HUES6 (cell line): ENCODE data around the gene NDST3.

Experiments used
- H3K27ac ChIP-seq: 2 replicates; pipeline ENCODE4 v1.7.0; 2013; ENCODE audit warnings: low read depth, mild to moderate bottlenecking, low read length, inconsistent platforms
- H3K27me3 ChIP-seq: 2 replicates; pipeline ENCODE4 v1.6.1; 2013; ENCODE audit warnings: low read length; ENCODE audit not compliant: control insufficient read depth, insufficient read depth
- H3K36me3 ChIP-seq: 2 replicates; pipeline ENCODE4 v1.6.1; 2013; ENCODE audit warnings: low read length; ENCODE audit not compliant: control insufficient read depth, insufficient read depth
- H3K4me1 ChIP-seq: 2 replicates; pipeline ENCODE4 v1.6.1; 2013; ENCODE audit warnings: low read length; ENCODE audit not compliant: control insufficient read depth, insufficient read depth
- H3K4me3 ChIP-seq: 2 replicates; pipeline ENCODE4 v1.5.1; 2013; ENCODE audit warnings: low read depth, low read length
- H3K9ac ChIP-seq: one replicate; pipeline ENCODE4 v1.6.1; 2013; ENCODE audit warnings: mild to moderate bottlenecking, low read length
- H3K9me3 ChIP-seq: 2 replicates; pipeline ENCODE4 v1.6.1; 2013; ENCODE audit warnings: low read depth, low read length; ENCODE audit not compliant: control insufficient read depth, insufficient read depth

Gene NDST3

GRCh38 chr4:118271788-118272187, 237.5 kb downstream of the NDST3 start:
- Histone ChIP-seq H3K4me1 (no peaks in the 10 kb centered on the region), H3K4me3 (no peak overlapping the region), H3K9me3 (no peaks in the 10 kb centered on the region), H3K27me3 (no peaks in the 10 kb centered on the region; the same call in 1 of the 2 replicates), H3K36me3 (no peaks in the 10 kb centered on the region), H3K9ac (no peak overlapping the region), H3K27ac (no peak overlapping the region)

- H3K4me1 ChIP-seq: no peaks in the 10 kb centered on the region
Measured at GRCh38 chr4:118273642-118274041, 239.4 kb downstream of the NDST3 start.

GRCh38 chr4:118276580-118276979, 242.3 kb downstream of the NDST3 start:
- Histone ChIP-seq H3K4me1 (peaks cover 16% of the 10 kb centered on the region; the same call in 1 of the 2 replicates), H3K27me3 (no peaks in the 10 kb centered on the region; the same call in 1 of the 2 replicates), H3K27ac (no peak overlapping the region), H3K9me3 (no peaks in the 10 kb centered on the region), H3K36me3 (peaks cover 20% of the 10 kb centered on the region), H3K9ac (no peak overlapping the region), H3K4me3 (no peak overlapping the region)

More at GRCh38 chr4:118273642-118274041, 239.4 kb downstream of the NDST3 start:
- Histone ChIP-seq H3K27me3 (no peaks in the 10 kb centered on the region; the same call in 1 of the 2 replicates), H3K27ac (no peak overlapping the region), H3K4me3 (no peak overlapping the region), H3K36me3 (no peaks in the 10 kb centered on the region), H3K9ac (no peak overlapping the region), H3K9me3 (no peaks in the 10 kb centered on the region)

GRCh38 chr4:118277243-118277642, 243.0 kb downstream of the NDST3 start:
- no peaks in the 10 kb centered on the region for H3K27me3 ChIP-seq
- no peak overlapping the region for H3K9ac ChIP-seq
- peaks cover 16% of the 10 kb centered on the region; the same call in 1 of the 2 replicates for H3K4me1 ChIP-seq
- H3K9me3 ChIP-seq: no peaks in the 10 kb centered on the region
- H3K27ac ChIP-seq: no peak overlapping the region
- H3K4me3 ChIP-seq: no peak overlapping the region; the same call in 1 of the 2 replicates
- H3K36me3 ChIP-seq: peaks cover 20% of the 10 kb centered on the region

- Histone ChIP-seq H3K9ac (peak overlapping the region; percentile 94), H3K4me3 (peak overlapping the region; percentile 75), H3K27ac (peak overlapping the region; percentile 74), H3K27me3 (no peaks in the 10 kb centered on the region), H3K36me3 (peaks cover 20% of the 10 kb centered on the region), H3K9me3 (no peaks in the 10 kb centered on the region), H3K4me1 (peaks cover 16% of the 10 kb centered on the region; the same call in 1 of the 2 replicates)
Measured at GRCh38 chr4:118278473-118279274, 244.4 kb downstream of the NDST3 start.

GRCh38 chr4:118279328-118279727, 245.0 kb downstream of the NDST3 start:
- Histone ChIP-seq H3K27me3 (no peaks in the 10 kb centered on the region), H3K4me3 (peak overlapping the region; percentile 75), H3K4me1 (peaks cover 16% of the 10 kb centered on the region; the same call in 1 of the 2 replicates), H3K9me3 (no peaks in the 10 kb centered on the region), H3K27ac (peak overlapping the region; percentile 74), H3K36me3 (peaks cover 20% of the 10 kb centered on the region), H3K9ac (peak overlapping the region; percentile 94)

GRCh38 chr4:118279920-118280432, 245.7 kb downstream of the NDST3 start:
- Histone ChIP-seq H3K36me3 (peaks cover 20% of the 10 kb centered on the region), H3K9ac (peak overlapping the region; percentile 94), H3K9me3 (no peaks in the 10 kb centered on the region), H3K4me1 (peaks cover 16% of the 10 kb centered on the region; the same call in 1 of the 2 replicates), H3K4me3 (peak overlapping the region; percentile 75), H3K27ac (peak overlapping the region; percentile 74), H3K27me3 (no peaks in the 10 kb centered on the region)

- peak overlapping the region; percentile 74 for H3K27ac ChIP-seq
- H3K36me3 ChIP-seq: peaks cover 20% of the 10 kb centered on the region
- H3K9ac ChIP-seq: peak overlapping the region; percentile 94
- peaks cover 16% of the 10 kb centered on the region; the same call in 1 of the 2 replicates for H3K4me1 ChIP-seq
- no peaks in the 10 kb centered on the region for H3K9me3 ChIP-seq
- H3K27me3 ChIP-seq: no peaks in the 10 kb centered on the region
- H3K4me3 ChIP-seq: peak overlapping the region; percentile 75; the same call in 1 of the 2 replicates
Measured at GRCh38 chr4:118280501-118281218, 246.4 kb downstream of the NDST3 start.

- no peaks in the 10 kb centered on the region for H3K9me3 ChIP-seq
- no peaks in the 10 kb centered on the region for H3K27me3 ChIP-seq
- peaks cover 16% of the 10 kb centered on the region; the same call in 1 of the 2 replicates for H3K4me1 ChIP-seq
- no peak overlapping the region for H3K9ac ChIP-seq
- H3K27ac ChIP-seq: peak overlapping the region; percentile 7; the same call in 1 of the 2 replicates
- no peak overlapping the region for H3K4me3 ChIP-seq
- H3K36me3 ChIP-seq: peaks cover 20% of the 10 kb centered on the region
Measured at GRCh38 chr4:118281611-118282442, 247.5 kb downstream of the NDST3 start.

GRCh38 chr4:118282692-118283091, 248.4 kb downstream of the NDST3 start:
- Histone ChIP-seq H3K27me3 (no peaks in the 10 kb centered on the region), H3K36me3 (peaks cover 20% of the 10 kb centered on the region), H3K9me3 (no peaks in the 10 kb centered on the region), H3K4me1 (peaks cover 16% of the 10 kb centered on the region; the same call in 1 of the 2 replicates), H3K4me3 (no peak overlapping the region), H3K9ac (no peak overlapping the region), H3K27ac (no peak overlapping the region)
